NT2/D1 (cell line): ENCODE measurements around the gene MAEL.

ENCODE experiments used
- SUZ12 ChIP-seq: IDR thresholded peaks from 2 replicates; pipeline ENCODE4 v1.6.1; 2011; ENCODE audit not compliant: insufficient read length, insufficient read depth; ENCODE audit errors: extremely low read depth
- YY1 ChIP-seq: IDR thresholded peaks from 2 replicates; pipeline ENCODE4 v1.6.1; 2011; ENCODE audit not compliant: insufficient read length, insufficient read depth
- ZNF274 ChIP-seq: IDR thresholded peaks from 2 replicates; pipeline ENCODE4 v1.6.1; 2011; ENCODE audit warnings: mild to moderate bottlenecking, low read depth, low read length

DNA sequence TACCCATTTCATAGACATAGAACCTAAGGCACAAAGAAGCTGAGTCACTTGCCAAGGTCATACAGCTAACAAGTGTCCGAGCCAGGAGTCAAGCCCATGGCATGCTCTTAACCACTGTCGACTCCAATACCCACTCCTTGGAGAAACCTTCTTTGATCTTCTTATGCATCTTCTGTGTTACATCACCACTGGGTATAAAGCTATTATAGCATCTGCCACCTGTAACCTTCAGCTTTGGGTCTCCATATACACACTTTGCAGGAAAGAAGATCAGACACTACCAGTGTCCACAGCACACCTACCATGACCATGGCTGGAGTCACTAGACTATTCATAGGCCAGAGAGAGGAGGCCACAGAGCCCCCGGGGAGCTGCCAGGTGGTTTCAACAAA, 72.0 kb downstream of the MAEL start:
- no peak for TF ChIP-seq YY1
- TF ChIP-seq ZNF274 = no peak
- no peak for TF ChIP-seq SUZ12
